Right lobe of liver (tissue), 6 donors: ENCODE data around the gene DZIP1L. TPM values are rescaled to one million over a fixed set of nuclear protein-coding genes. Genes with fewer than 3 reads are reported as not detected.

Experiments used
- ATAC-seq, 4 donors: fragments of 200-7000 bp; cut with Tn5 transposase; one replicate each; pipeline ENCODE4 v1.9.1; 2020; ENCODE audit warnings: mild to moderate bottlenecking in 4 of 4, moderate library complexity in 4 of 4
- DNase-seq, 3 donors: peaks; one replicate each; pipeline ENCODE4 v3.0.0-alpha.2; 2020
- H3K27ac ChIP-seq, 3 donors: fragments of 200-600 bp; one replicate each; pipeline ENCODE4 v1.8.0; 2022
- H3K27me3 ChIP-seq, 2 donors: fragments of 200-600 bp; one replicate each; pipeline ENCODE4 v1.8.0; 2022
- H3K36me3 ChIP-seq, 4 donors: fragments of 200-600 bp; sonication (generic) in 1 of 4; one replicate each; pipeline versions ENCODE4 v1.5.1 to v1.8.0; 2017 to 2022; ENCODE audit warnings: control low read depth in 1 of 4
- H3K4me1 ChIP-seq, 4 donors: fragments of 200-600 bp; sonication (generic) in 1 of 4; one replicate each; pipeline versions ENCODE4 v1.5.1 to v1.8.0; 2017 to 2022; ENCODE audit warnings: control low read depth in 1 of 4
- H3K4me3 ChIP-seq, 3 donors: fragments of 200-600 bp; one replicate each; pipeline ENCODE4 v1.8.0; 2022
- H3K9me3 ChIP-seq, 4 donors: fragments of 200-600 bp; sonication (generic) in 1 of 4; one replicate each; pipeline versions ENCODE4 v1.5.1 to v1.8.0; 2017 to 2022; ENCODE audit warnings: control low read depth in 1 of 4
- CTCF ChIP-seq, 4 donors: fragments of 200-600 bp in 3 of 4; fragments of 450-650 bp in 1 of 4; IDR thresholded peaks; one replicate each; pipeline versions ENCODE4 v1.5.1 to v1.8.0; 2016 to 2022; ENCODE audit warnings: antibody characterized with exemption in 4 of 4, mild to moderate bottlenecking in 2 of 4
- POLR2A ChIP-seq: fragments of 450-650 bp; IDR thresholded peaks from one replicate; pipeline ENCODE4 v1.6.1; 2017; ENCODE audit warnings: antibody characterized with exemption, mild to moderate bottlenecking
- WGBS: methylation state at CpG from one replicate; pipeline ENCODE4 v1.1.6; 2018; ENCODE audit warnings: low coverage, low lambda C conversion rate; ENCODE audit not compliant: insufficient coverage; ENCODE audit errors: missing lambda C conversion rate; 5-methylcytosine and 5-hydroxymethylcytosine counted together
- intact Hi-C, 2 donors: fragments of 100-400 bp; cut with DNase I; formaldehyde crosslinking; loops; one replicate each; pipeline versions ENCODE4 v1.11.2 to v1.14.1; 2022
- total RNA-seq, 6 experiments: library from RNA; depleted of rRNA in 2 of 6; stranded (reverse); fragments of >200 nt in 2 of 6; fragmentation: NEBNext Ultra II Directional in 3 of 6; extraction: Animal tissue kit (Norgen Biotek cat#: 25700) in 3 of 6; gene quantifications; one replicate each; pipeline versions ENCODE4 v1.1.0 to v1.2.4, GENCODE V29; 2016 to 2023
- donor health status: DM: no; HTN: yes; CAD: no.
- donor health status: DM: no; HTN: no; CAD: no.
- donor health status: DM: no; HTN: no; CAD: no.
- donor health status: DM: no; HTN: yes; CAD: no.
- donor health status: DM: no; HTN: yes; CAD: no.

DZIP1L gene
- total RNA-seq, 6 experiments from 2014 or later, result 0.92 to 2.2 (median 1.2) TPM

DNA sequence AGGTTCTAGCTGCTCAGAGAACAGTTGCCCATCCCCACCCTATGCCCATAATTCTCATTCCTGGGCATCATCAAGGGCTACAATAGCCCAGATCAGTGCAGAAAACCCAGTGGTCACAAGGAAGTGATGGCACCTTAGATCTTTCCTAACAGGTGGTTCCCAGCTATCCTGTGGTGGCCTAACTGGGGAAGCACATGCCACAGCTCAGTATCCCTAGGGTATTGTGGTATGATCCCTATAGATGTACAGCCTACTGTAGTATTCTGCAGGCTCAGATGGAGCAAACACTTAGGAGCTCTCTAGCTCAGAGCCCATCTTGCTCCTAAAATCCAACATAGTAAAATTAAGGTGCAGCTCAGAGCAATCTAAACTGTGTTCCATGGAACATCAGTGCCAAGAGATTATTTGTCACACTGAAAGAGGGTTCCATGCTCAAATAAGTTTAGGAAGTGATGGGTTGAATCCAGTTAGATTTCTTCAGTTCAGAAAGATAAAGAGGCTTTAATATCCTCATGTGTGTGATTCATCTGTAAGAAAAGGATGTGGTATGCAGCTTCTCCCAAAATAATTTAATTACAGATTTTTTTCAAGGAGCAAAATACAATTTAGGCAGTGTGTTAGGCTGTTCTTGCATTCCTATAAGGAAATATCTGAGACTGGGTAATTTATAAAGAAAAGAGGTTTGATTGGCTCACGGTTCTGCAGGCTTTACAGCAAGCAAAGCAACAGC is 12.4 kb upstream of the DZIP1L start:
- no peaks in the 10 kb centered on the region for H3K36me3 ChIP-seq
- WGBS, result 100% methylated on average over 1 of the region's 1 CpG
- ATAC-seq, result no peak

DNA sequence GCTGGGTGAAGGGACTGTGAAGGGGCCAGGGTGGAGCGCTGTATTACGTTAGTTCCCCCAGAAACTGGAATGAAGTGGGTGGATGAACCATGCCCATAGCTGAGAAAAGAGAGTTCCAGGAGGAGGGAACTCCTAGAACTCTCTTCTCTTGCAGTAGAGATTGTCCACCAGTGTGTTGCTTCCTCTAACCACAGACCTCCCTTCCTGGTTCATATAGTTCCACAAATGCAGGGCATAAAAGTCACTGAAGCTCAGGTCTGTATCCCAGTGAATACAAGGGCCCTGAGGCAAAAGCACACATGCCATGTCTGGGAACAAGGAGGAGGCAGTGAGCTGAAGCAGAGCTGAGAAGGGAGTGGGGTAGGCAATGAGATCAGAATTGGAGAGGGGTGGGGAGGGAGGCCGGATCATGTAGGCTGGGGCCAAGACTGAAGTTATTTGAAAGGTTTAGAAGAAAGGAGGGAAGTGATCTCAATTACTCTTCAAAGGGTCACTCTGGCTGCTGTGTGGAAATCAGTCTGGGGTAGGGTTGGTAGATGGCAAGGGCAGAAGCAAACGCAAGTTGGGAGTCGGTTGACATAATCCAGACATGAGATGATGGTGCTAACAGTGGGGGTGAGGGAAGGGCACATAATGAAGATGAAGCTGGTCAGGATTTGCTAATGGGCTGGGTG is 10.3 kb upstream of the DZIP1L start:
- Histone ChIP-seq H3K4me3 (no peak overlapping the region), H3K9me3 (no peaks in the 10 kb centered on the region), H3K4me1 (no peaks in the 10 kb centered on the region), H3K36me3 (no peaks in the 10 kb centered on the region), H3K27me3 (no peaks in the 10 kb centered on the region), H3K27ac (no peak overlapping the region)
- 55% methylated on average over 5 of the region's 5 CpGs for WGBS
- no peak for TF ChIP-seq CTCF (IDR thresholded peaks at IDR 0.05)
- TF ChIP-seq POLR2A, result no peak
- peak; percentile 54 to 80 (median 77) for ATAC-seq
- no peak for DNase-seq
- intact Hi-C loops, result no loop called here

More for the DNA sequence above, 12.4 kb upstream of the DZIP1L start:
- no peaks in the 10 kb centered on the region for H3K4me1 ChIP-seq
- no peak for DNase-seq
- H3K9me3 ChIP-seq, result no peaks in the 10 kb centered on the region
- no peak overlapping the region for H3K4me3 ChIP-seq
- no peak overlapping the region for H3K27ac ChIP-seq
- TF ChIP-seq POLR2A (no peak), CTCF (IDR thresholded peaks at IDR 0.05) (no peak)
- intact Hi-C loops, result no loop called here
- H3K27me3 ChIP-seq, result no peaks in the 10 kb centered on the region

DNA sequence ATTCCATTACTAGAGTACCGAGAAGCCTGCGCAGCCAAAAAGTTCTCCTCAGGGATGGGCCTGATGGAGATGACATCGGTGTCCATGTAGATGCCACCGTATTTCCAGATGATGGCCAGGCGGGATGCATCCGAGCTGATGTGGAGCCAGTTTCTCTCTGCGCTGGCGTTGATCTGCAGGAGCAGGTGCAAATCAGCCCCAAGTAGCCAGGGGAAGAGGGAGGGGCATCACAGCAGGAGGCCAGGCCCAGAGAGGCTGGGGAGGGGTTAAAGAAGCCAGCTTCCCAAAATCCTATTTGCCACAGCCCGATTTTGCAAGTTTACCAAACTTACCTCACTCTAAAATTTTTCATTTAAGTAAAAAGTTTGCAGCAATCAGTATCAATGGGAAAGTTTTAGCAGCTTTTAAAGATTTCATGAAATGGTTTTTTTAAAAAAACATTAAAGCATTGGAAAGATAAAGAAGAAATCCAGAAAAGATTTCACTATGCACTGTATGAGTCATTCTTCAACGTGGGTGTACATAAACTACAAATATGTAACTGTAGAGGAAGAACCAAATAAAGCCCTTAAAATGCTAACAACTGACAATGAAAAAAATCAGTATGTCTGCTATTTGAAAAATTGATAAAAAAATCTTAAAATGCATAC is 9.4 kb upstream of the DZIP1L start:
- H3K9me3 ChIP-seq, result no peaks in the 10 kb centered on the region
- 45% methylated on average over 5 of the region's 10 CpGs for WGBS
- ATAC-seq, result peak in 2 of 4 donors; percentile 24
- intact Hi-C loops, result no loop called here
- no peaks in the 10 kb centered on the region for H3K4me1 ChIP-seq
- no peaks in the 10 kb centered on the region for H3K36me3 ChIP-seq
- H3K27me3 ChIP-seq, result no peaks in the 10 kb centered on the region
- no peak overlapping the region for H3K27ac ChIP-seq
- H3K4me3 ChIP-seq, result no peak overlapping the region
- no peak for TF ChIP-seq CTCF (IDR thresholded peaks at IDR 0.05)
- TF ChIP-seq POLR2A, result no peak
- no peak for DNase-seq

GRCh38 chr3:138124188-138124587 is 8.8 kb upstream of the DZIP1L start:
- intact Hi-C loops, result no loop called here
- Histone ChIP-seq H3K27ac (no peak overlapping the region), H3K4me1 (no peaks in the 10 kb centered on the region), H3K27me3 (no peaks in the 10 kb centered on the region), H3K4me3 (no peak overlapping the region), H3K9me3 (no peaks in the 10 kb centered on the region), H3K36me3 (no peaks in the 10 kb centered on the region)
- WGBS, result 58% methylated on average over 3 of the region's 6 CpGs
- ATAC-seq (peak in 3 of 4 donors; percentile 32 to 51 (median 35)), DNase-seq (no peak)
- no peak for TF ChIP-seq POLR2A
- no peak for TF ChIP-seq CTCF (IDR thresholded peaks at IDR 0.05)
